GM18498 (cell line): ENCODE measurements around the gene NHP2.
"Not testable (repeated sequence)": the region's sequence is repeated elsewhere in the genome, so short reads cannot be mapped to it uniquely, and the experiment has no call there.

Experiments
- ATAC-seq: cut with Tn5 transposase; IDR thresholded peaks from one replicate; pipeline ENCODE4 v1.9.1; 2021; ENCODE audit warnings: mild to moderate bottlenecking, moderate library complexity; ENCODE audit not compliant: unreplicated experiment

Gene NHP2

DNA sequence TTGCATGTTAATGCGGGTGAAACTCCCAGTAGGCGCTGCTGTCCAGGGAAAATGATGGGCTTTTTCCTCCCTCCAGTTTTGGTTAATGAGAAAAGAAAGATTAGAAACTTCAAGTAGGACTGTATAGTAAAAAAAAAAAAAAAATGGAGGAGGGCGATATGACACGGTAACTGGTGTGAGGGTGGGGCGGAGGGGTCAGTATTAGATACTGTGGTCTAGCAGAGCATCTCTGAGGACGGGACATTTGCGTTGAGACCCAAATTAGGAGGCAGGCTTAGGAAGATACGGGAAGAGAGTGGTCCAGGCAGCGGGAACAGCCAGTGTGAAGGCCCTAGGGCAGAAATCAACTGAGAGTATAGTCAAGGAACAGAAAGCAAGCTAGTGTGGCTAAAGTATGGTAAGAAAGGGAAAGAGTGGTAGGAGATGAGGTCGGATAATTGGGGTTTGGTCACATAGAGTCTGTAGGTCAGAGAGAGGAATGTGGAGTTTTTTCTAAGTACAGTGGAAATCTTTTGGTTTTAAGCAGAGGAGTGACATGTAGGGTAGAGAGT, 22.2 kb downstream of the NHP2 start:
- ATAC-seq, result no peak

DNA sequence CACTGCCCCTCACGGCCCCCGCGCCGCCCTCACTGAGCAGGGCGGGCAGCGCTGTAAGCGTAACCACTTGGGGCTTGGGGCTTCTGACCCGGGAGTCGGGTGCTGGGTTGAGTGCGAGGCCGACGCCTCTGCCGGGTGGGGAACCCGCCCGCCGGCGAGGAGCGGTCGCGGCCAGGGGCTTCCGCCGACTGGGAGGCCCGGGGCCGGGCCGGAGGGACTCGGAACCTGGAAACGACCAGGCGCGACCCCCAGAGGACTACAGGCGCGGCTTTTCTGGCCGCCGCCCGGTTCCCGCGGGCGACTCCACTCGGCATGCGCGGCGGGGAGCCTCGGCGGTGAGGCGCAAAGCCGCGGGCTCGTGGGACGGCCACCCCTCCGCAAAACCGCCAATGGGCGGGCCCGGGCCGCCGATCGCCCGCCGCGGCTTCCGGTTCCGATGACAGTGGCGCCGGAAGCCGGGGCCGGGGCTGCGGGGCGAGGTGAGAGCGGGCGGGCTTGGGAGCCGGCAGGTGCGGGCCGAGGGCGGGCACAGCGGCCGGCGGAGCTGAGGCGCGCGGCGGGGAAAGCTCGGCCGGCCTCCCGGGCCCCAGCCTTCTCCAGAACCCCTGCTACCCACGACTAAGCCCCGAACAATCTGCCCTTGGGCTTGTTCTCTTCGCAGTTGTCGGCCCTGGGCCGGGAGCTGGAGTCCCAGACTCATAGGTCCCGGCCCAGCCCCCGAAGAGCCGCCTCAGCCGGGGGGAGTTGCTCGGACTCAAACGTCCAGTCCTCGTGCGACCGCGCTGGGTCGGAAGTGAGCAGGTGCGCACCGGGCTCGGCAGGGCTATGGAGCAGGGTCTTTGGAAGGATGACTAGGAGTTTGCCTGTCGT, 22.9 kb downstream of the NHP2 start, which contains the start of gene RMND5B:
Gene RMND5B (plus strand): TSS at position 439 of the 870 bp plus-strand sequence. CDS start 7,106 bp downstream, outside the sequence.
- peak; percentile 89 for ATAC-seq

DNA sequence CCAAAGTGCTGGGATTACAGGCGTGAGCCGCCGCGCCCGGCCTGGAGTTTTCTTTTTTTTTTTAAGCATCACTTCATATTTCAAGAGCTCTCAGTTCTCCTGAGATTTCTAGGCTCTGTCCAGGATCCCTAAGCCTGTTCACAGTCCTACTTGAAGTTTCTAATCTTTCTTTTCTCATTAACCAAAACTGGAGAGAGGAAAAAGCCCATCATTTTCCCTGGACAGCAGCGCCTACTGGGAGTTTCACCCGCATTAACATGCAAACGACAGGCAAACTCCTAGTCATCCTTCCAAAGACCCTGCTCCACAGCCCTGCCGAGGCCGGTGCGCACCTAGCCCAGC, 23.5 kb downstream of the NHP2 start:
- ATAC-seq, result not testable (repeated sequence)

DNA sequence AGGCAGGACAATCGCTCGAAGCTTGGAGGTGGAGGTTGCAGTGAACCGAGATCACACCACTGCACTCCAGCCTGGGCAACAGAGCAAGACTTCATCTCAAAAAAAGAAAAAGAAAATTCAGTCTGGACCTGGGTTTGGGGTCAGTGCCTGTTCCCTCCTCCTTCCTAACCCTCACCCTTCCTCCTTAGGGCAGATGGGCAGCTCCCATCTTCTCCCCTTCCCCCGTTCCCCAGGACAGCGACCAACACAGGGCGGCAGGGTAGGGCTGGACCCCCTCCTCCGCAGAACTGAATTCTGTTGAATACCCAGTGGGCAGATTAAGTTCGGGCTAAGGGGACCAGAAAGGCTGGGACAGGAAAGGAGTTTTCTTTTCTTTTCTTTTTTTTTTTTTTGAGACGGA, 24.4 kb downstream of the NHP2 start:
- no peak for ATAC-seq

DNA sequence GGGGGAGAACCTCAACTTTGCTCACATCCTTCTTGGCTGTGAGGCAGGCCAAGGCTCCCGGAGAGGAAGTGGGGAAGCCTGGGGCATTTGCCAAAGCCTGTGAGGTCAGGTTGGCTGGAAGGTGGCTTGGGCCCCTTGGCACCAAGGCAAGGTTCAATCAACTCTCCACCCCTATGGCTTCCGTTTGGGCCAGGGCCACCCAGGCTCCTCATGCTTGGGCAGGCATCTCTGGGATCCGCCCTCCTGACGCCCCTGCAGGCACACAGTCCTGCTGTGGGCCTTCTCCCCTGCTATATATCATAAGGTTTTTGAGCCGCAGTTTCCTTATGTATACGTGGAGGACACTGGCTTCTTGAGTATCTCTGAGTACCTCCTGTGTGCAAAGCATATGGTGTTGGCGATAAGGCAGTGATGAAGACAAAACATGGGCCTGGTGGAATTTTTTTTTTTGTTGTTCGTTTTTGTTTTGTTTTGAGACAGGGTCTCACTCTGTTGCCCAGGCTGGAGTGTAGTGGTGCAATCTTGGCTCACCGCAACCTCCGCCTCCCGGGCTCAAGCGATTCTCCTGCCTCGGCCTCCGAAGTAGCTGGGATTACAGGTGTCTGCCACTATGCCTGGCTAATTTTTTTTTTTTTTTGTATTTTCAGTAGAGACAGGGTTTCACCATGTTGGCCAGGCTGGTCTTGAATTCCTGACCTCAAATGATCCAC, 26.2 kb downstream of the NHP2 start:
- ATAC-seq, result not testable (repeated sequence)

DNA sequence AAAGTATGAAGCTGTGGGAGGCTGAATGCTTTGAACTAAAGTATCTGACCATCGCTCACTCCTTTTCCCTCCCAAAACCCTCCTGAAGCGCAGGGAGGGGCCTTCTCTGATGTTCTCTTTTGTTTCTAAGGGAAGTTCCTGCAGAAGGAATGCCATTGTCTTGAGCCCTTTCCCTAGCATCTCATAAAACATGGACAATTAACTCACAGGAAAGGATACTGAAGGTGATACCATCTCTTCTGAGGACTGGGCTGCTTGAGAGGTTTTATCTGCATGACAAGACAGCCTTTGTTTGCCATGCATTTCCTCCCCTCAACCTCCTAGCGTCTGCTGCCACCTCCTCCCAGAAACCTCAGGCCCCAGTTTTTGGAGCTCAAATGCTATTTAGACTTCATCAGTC, 27.1 kb downstream of the NHP2 start:
- ATAC-seq, result no peak

DNA sequence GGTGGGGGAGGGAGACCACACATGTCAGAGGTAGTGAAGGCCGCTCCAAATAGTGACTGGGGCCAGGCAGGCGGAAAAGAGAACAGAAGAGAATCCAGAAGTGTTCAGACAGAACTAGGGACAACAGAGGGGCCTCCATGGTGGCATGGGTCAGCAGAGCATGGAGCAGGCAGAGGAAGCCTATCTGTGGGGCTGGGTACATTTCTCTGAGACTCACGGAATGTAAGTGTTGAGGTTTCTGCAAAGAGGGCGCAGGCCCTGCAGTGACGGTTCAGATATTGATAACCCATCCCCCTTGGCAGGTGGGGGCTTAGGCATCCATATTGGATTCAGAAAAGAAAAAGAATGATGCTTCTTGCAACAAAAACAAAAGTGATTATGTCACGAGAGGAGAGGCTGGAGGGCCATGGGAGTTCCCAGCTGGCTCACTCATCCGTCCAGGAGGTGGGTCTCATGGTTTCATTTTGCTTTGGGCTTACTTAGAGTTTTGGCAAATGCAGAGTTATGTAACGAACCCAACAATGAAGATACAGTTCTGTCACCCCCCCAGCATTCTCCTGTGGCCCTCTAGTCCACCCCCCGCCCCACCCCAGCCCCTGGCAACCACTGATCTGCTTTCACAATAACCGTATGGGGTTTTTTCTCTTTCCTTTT, 28.3 kb downstream of the NHP2 start:
- no peak for ATAC-seq

DNA sequence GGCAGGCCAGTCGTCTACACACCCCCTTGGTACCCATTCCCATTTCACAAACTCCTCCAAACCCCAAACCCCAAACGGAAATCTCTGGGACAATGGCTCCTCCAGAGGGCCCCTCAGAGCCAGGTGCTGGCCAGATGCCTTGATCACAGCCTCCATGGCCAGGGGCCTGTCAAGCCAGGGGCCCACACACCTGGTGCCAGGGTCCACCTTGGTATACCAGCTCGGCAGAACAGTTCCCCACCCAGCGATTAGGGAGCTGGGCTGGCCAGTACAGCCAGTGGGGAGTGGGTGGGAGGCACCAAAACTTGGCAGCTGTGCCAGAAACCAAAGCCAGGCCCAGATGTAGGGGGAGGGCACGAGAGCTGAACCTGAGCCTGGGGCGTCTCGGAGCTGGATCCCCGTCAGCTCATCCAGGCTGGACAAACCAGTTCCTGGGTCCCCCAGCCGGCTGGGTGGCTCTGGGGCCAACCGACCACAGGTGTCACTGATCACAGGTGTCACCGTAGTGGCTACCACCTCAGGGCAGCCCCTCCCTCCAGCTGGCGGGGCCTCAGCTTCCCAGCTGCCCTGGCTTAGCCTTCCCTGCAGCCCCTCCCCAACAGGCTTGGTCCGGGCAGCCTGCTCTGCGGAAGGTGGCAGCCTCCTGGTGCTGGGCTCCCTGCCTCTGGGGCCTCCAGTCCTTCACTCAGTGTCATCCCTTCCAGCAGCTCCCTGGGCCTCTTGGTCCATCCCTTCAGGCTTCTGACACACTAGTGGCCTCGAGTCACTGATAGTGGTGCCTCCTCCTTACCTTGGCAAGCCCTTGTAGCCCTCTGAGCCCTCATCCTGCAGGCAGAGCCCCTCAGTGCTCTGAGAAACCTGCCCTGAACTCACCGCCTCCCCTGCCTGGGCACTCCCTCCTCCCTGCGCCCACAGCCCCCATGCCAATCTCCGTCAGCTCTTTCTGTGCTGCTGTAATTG, 29.4 kb downstream of the NHP2 start:
- ATAC-seq, result no peak

DNA sequence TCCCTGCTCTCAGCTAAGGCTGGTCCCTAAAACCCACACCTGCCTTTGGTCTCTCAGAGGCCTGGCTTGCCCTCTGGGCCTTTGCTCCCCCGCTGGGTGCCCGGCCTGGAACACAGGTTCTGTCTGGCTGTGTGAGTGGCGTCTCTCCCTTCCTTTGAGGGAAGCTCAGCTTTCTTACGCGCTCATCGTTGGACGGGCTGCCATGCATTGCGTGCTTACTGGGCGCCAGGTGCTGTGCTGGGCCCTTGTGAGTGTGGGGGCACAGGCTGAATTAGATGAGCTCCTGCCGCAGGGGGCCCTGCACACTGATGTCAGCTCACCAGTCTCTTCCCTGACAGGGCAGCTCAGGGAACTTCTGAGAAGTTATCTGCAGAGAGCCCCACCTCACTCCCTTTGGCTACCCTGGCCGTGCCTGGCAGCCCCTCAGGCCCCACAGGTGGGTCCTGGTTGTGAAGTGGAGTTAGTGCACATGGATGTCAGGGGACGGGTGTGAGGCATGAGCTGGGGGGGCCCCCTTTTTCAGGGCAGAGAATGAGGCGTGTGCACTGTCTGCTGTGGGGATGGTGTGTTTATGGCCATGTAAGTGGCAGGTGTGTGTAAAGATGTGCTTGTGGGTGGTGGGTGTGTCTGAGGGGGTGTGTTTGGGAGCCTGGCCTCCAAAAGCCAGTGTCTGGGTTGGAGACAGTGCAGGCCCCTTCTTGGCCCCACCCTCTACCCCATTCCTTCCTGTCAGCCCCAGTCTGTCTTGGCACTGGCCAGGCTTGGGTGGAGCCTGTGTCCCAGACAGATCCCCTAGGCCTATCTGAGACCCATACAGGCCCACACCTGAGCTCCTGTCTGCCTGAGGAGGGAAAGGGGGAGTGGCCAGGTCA, 30.4 kb downstream of the NHP2 start:
- ATAC-seq, result no peak

DNA sequence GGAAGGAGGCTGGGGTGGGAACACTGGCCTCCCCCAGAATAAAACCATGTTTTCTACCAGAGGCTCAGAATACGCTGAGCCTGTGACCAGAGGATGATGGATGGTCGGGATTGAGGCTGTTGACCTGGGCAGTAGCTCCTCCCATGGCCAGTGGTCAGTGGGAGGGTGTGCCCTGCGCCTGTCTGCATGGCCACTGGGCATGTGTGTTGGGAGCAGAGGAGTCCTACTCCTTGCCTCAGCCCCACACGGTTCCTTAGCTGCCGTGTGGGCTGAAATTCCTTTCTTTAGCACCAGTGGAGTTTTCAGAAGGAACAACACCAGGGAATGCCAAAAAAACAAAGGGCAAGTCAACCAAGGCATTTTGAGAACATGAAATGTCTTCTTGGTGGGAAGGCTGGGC, 31.3 kb downstream of the NHP2 start:
- no peak for ATAC-seq

DNA sequence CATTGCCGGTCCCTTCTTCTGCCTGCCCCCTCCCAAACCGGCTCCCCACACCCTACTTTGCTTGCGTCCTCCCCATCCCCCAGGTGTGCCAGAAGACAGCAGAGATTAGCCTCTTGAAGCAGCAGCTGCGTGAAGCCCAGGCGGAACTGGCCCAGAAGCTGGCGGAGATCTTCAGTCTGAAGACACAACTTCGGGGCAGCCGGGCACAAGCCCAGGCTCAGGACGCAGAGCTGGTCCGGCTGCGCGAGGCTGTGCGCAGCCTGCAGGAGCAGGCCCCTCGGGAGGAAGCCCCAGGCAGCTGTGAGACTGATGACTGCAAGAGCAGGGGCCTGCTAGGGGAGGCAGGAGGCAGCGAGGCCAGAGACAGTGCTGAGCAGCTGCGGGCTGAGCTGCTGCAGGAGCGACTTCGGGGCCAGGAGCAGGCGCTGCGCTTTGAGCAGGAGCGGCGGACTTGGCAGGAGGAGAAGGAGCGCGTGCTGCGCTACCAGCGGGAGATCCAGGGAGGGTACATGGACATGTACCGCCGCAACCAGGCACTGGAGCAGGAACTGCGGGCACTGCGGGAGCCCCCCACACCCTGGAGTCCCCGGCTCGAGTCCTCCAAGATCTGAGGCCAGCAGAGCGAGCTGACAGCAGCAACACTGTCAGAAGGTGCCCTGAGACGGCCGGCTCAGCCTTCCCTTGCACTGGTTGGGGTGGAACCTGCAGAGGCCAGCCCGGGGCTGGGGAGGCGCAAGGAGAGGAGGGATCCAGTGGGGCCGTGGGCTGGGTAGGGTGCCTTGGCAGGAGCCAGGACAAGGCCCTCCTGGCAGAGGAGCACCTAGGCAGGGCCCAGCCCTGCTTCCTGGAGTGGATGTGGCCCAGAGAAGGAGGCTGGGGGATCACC, 32.1 kb downstream of the NHP2 start:
- ATAC-seq, result no peak

DNA sequence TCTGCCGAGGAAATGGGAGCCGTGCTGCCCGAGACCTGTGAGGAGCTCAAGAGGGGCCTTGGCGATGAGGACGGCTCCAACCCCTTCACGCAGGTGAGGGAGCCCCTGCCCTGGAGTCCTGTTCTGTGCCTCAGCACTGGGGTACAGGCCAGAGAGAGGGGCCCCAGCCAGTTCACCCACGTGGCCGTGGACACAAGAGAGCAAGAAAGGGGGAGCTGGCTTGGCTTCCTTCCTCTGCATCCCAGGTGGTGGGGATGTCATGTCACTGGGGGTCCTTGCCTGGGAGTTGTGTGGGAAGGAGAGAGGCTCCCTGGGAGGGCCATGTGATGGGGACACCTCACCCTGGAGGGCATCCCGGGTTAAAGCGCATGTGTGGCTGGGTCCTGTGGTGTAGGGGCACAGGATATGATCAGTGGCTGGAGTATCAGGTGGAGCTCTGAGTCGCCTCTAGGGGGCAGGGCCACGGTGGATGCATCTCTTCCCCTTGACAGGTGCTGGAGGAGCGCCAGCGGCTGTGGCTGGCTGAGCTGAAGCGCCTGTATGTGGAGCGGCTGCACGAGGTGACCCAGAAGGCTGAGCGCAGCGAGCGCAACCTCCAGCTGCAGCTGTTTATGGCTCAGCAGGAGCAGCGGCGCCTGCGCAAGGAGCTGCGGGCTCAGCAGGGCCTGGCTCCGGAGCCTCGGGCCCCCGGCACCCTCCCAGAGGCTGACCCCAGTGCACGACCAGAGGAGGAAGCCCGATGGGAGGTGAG, 32.9 kb downstream of the NHP2 start:
- ATAC-seq, result peak; percentile 89

DNA sequence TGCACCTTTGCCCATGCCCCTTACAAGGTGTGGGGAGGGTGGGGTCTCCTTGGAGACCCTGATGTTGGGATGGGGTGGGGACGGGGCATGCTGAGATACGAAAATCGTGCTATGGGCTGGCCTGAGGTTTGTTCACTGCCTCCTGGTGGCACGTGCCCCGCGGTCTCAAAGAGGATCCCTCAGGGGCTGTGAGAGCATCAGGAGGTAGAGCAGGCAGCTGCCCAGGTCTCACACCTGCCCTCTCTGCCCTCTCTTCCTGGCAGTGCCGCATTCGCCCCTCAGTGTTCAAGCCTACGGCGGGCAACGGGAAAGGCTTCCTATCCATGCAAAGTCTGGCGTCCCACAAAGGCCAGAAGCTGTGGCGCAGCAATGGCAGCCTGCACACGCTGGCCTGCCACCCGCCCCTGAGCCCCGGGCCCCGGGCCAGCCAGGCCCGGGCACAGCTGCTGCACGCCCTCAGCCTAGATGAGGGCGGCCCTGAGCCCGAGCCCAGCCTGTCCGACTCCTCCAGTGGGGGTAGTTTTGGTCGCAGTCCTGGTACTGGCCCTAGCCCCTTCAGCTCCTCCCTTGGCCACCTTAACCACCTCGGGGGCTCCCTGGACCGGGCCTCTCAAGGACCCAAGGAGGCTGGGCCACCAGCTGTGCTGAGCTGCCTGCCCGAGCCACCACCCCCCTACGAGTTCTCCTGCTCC, 33.6 kb downstream of the NHP2 start:
- ATAC-seq, result no peak

DNA sequence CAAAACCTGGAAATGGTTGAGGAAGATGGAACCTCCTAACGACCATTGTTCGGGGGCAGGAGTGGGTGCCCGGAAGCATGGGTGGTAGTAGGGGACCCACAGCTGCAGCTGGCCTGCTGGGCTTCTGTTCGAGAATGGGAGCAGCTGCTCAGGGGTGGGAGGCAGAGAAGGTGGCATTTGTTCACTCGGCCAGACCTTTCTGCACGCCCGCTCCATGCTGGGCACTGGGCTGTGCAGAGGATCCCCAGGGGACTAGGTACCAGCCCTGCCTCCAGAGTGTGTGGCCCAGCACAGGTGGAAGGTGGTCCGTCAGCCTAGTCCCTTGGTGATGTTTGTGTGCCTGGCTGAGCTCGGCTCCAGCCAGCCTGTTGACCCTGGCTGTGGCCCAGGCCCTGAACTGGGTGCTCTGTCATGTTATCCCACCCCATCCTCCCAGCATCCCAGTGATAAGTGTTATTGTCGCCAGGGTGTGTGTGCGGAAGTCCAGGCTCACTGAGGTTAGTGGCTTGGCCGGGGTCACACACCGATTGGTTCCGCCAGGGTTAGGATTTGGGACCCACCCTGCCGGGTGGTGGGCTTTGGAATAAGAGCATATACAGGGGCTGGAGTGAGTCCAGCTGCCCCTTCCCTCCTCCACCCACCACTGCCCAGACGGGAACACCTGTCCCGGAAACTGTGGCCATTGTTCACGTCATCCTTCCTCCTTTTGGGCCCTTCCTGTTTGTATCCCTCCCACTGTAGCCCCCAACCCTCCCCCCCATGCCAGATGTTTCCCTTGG, 35.6 kb downstream of the NHP2 start:
- no peak for ATAC-seq

DNA sequence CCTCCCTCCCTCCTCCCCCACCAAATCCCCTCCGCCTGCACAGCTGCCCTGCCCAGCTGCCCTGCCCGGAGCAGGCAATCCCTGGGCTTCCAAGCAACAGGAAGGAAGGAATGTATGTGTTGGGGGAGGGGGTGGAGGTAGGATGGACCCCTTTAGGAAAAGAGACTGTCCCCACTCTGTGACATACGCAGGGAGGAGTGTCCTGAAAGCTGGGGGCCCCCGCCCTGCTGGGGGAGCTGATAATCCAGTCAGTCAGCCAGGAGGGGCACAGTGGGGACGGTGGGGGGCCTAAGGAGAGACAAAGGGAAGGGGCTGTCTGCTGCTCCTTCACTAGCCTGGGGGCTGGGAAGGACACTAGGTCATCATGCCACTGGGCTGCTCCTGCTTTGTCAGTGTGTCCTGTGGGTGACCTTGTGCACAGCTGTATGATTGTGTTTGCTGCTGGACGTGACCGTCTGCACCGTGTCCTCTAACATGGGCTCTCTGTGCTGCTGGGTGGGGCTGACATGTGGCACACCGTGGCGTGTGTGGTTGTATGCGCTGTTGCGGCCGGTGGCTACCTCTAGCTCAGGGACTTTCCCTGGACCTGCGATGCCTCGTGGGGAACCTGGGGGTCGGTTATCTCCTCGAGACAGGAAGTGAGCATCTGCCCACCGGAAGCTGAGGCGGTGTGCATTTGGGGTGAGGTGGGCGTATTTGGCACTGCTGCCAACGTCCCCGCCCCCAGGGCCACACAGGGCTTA, 37.4 kb downstream of the NHP2 start:
- peak; percentile 18 for ATAC-seq

DNA sequence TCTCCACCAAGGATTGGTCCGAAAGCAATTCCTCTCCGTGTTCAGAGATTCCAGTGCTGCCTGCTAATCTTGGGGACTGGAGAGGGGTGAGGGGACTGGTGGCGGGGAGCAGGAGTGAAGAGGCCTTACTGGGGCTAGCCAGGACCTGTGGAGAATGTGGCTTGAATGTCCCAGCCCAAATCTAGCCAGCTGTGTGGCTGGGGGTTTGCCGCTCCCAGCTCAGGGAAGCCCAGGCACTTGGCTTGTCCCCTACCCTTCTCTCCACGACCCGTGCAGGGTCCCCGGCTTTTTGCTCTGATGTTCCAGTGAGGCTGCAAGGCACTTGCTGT, 37.9 kb downstream of the NHP2 start:
- no peak for ATAC-seq
